CD4-positive, alpha-beta T cell treated with Interleukin-15 for 4 hours (primary cell): Measurements from ENCODE around the gene LY6G6D.

Source experiments
- DNase-seq: peaks from one replicate; pipeline ENCODE4 v3.0.0-alpha.2; 2020; ENCODE audit warnings: low spot score

LY6G6D gene

GRCh38 chr6:31765910-31766794 is 51.0 kb downstream of the LY6G6D start:
- no peak for DNase-seq

GRCh38 chr6:31767096-31767645 is 52.0 kb downstream of the LY6G6D start:
- no peak for DNase-seq
